Fibroblast of villous mesenchyme (primary cell): ENCODE data around the gene CELF6. TPM values are rescaled to one million over a fixed set of nuclear protein-coding genes. Genes with fewer than 3 reads are reported as not detected.

Experiments
- DNase-seq: peaks from one replicate; pipeline ENCODE4 v3.0.0-alpha.2; 2010; ENCODE audit warnings: low read depth
- H3K4me3 ChIP-seq: 2 replicates; pipeline ENCODE4 v1.5.1; 2011; ENCODE audit warnings: low read depth, mild to moderate bottlenecking, low read length
- total RNA-seq: library from RNA; depleted of rRNA; stranded (reverse); fragments of >200 nt; gene quantifications from 2 replicates; pipeline ENCODE4 v1.2.3, GENCODE V29; 2012
- TF ChIP-seq, protein P1 (sequence below): IDR thresholded peaks from 2 replicates; pipeline ENCODE4 v1.5.1; 2012; ENCODE audit warnings: low read depth, mild to moderate bottlenecking, low read length; ENCODE audit not compliant: insufficient read depth

The CELF6 gene
- total RNA-seq, 1 donor: not detected

DNA sequence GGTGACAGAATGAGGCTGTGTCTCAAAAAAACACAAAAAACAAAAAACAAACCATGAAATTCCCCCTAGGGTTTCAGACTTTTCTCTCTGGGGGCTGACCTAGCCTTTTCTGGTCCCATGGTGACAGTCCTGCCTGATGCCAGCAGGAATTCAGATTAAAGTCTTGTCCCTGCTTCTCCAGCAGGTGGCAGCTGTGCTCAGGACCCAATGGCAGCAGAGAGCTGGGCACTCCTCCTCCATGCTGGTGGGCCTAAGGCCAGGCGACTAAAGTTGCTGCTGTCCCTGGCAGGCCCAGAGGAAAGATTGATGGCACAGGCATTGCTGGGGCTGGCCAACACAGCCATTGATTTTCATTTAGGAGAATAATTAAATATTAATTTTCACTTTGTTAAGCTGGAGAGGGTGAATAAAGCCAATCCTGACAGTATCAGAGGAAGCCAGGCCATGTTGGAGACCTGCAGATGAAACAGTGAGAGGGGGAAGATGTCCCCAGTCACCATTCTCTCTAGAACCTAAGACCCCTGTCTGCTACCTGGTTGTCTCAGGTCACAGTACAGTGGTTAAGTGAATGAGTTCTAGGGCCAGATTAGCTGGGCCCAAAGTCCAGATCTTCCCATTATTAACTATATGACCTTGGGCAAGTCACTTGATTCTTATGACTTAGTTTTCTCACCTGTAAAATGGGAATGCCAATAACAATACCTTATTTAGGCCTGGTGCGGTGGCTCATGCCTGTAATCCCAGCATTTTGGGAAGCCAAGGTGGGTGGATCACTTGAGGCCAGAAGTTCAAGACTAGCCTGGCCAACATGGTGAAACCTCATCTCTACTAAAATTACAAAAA lies 7.1 kb downstream of the CELF6 start:
- TF ChIP-seq, protein P1, sequence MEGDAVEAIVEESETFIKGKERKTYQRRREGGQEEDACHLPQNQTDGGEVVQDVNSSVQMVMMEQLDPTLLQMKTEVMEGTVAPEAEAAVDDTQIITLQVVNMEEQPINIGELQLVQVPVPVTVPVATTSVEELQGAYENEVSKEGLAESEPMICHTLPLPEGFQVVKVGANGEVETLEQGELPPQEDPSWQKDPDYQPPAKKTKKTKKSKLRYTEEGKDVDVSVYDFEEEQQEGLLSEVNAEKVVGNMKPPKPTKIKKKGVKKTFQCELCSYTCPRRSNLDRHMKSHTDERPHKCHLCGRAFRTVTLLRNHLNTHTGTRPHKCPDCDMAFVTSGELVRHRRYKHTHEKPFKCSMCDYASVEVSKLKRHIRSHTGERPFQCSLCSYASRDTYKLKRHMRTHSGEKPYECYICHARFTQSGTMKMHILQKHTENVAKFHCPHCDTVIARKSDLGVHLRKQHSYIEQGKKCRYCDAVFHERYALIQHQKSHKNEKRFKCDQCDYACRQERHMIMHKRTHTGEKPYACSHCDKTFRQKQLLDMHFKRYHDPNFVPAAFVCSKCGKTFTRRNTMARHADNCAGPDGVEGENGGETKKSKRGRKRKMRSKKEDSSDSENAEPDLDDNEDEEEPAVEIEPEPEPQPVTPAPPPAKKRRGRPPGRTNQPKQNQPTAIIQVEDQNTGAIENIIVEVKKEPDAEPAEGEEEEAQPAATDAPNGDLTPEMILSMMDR: peak; percentile 84
- peak; percentile 63 for DNase-seq
- no peak overlapping the region for H3K4me3 ChIP-seq

GRCh38 chr15:72307026-72307425 lies 12.9 kb downstream of the CELF6 start:
- DNase-seq: no peak
- H3K4me3 ChIP-seq: no peak overlapping the region
- TF ChIP-seq, protein P1: no peak

- TF ChIP-seq, protein P1: no peak
- peak; percentile 16 for DNase-seq
- no peak overlapping the region for H3K4me3 ChIP-seq
Measured at GRCh38 chr15:72306211-72306785, 13.7 kb downstream of the CELF6 start.

GRCh38 chr15:72304596-72304995 lies 15.4 kb downstream of the CELF6 start:
- TF ChIP-seq, protein P1: no peak
- H3K4me3 ChIP-seq: no peak overlapping the region
- no peak for DNase-seq

GRCh38 chr15:72302955-72303354 lies 17.0 kb downstream of the CELF6 start:
- TF ChIP-seq, protein P1: no peak
- H3K4me3 ChIP-seq: no peak overlapping the region
- no peak for DNase-seq

DNA sequence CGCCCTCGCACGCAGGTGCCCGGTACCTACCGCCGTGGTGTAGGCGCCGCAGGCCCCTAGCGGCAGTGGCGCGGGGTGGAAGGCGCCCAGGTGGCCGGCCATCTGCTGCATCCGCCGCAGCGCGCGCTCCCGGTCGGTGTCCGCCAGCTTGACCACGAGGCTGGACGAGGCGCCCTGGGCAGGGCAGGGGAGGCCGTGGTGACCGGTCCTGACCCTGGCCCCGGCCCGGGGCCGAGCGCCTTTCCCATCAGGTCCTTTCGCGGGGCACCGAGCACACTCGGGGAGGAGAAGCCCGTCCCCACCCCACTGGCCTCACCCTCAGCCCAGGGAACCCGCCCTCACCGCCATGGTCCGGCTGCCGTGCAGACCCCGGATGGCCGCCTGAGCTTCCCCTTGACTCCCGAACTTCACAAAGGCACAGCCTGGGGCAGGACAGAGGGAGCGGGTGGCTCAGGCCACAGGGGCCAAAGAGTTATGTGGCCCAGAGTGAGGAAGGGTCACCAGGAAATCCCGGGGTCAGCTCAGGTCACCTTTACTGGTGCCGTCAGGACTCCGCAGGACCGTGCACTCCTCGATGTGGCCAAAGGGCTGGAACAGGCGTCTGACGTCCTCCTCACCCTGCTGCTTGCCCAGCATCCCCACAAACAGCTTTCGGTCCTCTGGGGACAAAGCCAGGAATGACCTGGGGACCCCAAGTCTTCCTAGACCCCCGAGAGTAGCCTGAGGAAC lies 30.2 kb downstream of the CELF6 start:
- no peak overlapping the region for H3K4me3 ChIP-seq
- DNase-seq: no peak
- TF ChIP-seq, protein P1: no peak
